GM18511 (cell line): Measurements from ENCODE around the gene CIZ1.
A peak's percentile ranks its signal among the peaks of the same experiment; 100 is the strongest.
"Not testable (repeated sequence)": the region's sequence is repeated elsewhere in the genome, so short reads cannot be mapped to it uniquely, and the experiment has no call there.

Experiments used
- ATAC-seq: cut with Tn5 transposase; IDR thresholded peaks from one replicate; pipeline ENCODE4 v1.9.1; 2021; ENCODE audit warnings: mild to moderate bottlenecking, moderate library complexity; ENCODE audit not compliant: unreplicated experiment

CIZ1 gene, protein sequence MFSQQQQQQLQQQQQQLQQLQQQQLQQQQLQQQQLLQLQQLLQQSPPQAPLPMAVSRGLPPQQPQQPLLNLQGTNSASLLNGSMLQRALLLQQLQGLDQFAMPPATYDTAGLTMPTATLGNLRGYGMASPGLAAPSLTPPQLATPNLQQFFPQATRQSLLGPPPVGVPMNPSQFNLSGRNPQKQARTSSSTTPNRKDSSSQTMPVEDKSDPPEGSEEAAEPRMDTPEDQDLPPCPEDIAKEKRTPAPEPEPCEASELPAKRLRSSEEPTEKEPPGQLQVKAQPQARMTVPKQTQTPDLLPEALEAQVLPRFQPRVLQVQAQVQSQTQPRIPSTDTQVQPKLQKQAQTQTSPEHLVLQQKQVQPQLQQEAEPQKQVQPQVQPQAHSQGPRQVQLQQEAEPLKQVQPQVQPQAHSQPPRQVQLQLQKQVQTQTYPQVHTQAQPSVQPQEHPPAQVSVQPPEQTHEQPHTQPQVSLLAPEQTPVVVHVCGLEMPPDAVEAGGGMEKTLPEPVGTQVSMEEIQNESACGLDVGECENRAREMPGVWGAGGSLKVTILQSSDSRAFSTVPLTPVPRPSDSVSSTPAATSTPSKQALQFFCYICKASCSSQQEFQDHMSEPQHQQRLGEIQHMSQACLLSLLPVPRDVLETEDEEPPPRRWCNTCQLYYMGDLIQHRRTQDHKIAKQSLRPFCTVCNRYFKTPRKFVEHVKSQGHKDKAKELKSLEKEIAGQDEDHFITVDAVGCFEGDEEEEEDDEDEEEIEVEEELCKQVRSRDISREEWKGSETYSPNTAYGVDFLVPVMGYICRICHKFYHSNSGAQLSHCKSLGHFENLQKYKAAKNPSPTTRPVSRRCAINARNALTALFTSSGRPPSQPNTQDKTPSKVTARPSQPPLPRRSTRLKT

DNA sequence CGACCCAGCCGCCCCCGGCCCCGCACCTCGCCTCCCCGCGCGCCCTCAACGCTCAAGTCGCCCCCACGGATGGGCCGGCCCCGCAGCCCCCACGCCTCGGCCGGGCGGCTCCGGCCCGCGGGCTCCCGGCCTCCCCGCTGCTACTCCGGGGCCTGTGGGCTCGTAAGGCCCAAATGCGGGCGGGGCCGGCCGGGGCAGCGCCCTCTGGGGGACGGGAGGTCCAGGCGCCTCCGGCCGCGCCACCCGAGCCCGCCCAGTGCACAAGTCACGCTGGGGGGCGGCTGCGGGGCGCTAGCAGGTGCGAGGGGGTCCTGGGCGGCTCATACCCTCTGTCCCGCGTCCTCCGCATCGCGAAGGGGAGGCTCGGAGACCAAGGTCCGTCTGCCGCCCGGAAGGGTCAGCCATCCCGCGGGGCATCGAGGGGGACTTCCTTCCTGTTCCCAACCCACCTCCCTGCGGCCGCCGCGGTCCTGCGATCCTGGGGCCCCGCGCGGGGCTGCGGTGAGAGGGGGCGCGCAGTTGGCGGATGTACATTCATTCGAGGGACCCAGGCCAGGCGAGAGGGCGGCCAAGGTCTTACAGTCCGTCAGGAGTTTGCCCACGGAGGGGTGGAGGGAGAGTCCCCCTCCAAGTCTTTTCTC is at the start of gene CIZ1:
Gene CIZ1, minus strand, starts transcription at position 167 of the 641 bp plus-strand sequence. CDS start 715 bp downstream, outside the sequence.
- peak; percentile 87 for ATAC-seq

DNA sequence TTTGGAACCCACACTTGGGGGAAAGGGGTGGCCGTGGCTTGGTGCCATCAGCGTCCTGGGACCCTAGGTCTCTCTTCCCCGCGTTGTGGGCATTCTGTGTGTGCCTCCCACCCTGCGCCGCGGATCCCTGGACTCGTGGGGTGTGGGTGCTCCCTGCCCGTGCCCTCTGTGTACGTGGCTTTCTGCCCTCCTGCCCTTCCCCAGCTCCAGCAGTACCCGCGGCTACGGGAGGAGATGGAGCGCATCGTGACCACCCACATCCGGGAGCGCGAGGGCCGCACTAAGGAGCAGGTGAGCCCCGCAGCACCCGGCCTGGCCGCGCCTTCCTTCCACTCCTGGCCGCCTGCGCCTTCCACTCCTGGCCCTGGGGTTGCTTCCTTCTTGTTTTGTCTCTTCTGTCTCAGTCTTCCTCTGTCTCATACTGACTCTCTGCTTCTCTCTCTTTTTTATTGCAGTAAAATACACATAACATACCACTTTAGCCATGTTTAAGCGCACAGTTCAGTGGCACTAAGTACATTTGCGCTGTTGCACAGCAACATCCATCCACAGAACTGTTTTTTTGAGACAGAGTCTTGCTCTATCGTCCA is 42.5 kb upstream of the CIZ1 start:
- ATAC-seq: no peak

DNA sequence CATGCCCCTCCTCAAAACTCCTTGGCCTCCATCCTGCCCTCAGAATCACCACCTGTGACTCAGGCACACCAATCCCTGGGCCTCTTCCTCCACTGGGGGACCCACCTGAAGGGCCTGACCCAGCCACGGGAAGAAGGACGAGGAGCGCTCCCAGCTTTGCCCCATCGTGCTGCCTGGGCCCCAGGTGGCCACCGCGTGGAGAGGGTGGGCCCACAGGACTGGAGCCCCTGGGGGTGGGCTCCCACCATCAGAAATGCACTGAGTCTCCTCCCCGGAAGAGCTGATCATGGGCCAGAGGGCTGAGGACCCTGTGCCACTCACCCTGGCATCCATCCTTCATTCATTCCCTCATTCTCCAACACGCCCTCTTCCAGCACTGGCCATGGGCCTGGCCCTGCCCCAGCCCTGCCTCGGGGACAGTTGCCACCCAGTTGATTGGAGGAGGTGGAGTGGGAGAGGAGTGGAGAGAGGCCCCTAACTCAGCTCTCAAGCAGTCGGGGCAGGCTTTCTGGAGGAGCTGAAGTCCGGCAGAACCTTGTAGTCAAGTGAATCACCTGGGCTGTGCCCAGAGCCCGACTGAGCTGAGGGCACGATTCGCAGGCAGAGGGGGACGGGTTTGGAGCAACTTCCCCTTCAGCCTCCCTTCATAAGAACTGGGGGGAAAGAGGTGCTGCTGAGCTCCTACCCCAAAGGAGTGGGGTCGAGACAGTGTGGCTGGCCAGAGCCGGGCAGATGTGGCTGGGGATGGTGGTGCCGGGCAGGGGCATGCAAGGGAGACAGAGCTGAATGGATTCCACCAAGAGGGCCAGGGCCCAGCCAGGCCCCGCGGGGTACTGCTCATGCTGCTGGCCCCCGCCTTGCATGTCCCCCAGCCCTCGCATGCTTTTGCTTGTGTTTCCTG is 41.4 kb upstream of the CIZ1 start:
- ATAC-seq: no peak

DNA sequence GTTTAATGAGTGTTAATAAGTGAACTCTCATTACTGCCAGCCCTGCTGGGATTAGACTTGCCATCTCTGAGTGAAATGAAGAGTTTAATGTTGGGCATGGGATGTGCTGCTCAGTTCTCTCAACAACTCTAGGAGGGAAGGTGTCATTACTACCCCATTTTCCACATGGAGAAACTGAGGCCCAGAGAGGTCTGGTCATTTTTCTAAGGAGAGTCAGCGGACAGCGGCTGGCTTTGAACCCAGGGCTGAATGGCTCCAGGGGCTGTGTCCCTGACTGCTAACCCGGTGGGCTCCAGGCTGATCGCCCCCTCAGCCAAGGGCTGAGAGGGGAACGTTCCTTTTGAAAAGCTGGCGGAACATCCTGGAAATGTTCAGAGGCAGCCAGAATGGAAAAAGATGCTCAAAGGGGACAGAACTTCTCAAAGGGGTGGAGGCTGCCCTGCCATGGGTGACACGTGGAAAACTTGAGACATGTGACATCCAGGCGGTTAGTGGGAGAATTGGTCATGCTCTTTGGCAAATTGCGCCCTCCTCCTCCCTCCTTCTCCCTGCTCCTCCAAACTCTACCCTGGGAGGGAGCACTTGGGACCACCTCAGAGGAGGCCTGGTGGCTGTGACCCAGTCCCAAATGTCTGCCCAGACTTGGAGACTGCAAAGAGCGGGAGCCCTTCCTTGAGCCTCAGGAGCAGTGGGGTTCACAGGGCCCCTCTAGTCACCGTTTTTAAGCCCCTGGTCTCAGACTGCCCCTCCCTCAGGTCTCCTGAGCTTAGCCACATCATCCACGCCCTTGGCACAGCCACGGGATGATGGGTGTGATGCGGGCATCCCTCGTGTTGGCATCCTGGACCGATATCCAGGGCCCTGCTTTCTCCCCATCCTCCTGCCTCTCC is 40.5 kb upstream of the CIZ1 start:
- no peak for ATAC-seq

- not testable (repeated sequence) for ATAC-seq
Measured at GRCh38 chr9:128230897-128231296, 39.5 kb upstream of the CIZ1 start.

DNA sequence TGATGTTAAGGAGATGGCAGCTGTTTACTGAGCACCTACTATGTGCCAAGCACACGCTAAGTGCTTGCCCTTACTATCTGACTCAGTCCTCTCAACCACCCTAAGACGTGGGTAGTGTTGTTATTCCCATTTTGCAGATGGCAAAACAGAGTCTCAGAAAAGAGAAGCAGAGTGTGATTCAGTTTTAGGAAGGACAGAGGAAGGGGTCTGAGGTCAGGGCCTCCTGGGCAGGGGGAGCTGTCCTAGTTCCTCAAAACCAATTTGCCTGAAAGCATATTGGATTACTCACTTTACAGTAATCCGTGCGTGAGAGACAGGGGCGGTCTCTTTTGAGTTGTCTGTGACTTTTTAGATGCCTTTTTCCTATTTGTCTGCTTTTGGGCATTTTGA is 35.0 kb upstream of the CIZ1 start:
- ATAC-seq: no peak

- no peak for ATAC-seq
Measured at GRCh38 chr9:128225770-128226411, 34.5 kb upstream of the CIZ1 start.

DNA sequence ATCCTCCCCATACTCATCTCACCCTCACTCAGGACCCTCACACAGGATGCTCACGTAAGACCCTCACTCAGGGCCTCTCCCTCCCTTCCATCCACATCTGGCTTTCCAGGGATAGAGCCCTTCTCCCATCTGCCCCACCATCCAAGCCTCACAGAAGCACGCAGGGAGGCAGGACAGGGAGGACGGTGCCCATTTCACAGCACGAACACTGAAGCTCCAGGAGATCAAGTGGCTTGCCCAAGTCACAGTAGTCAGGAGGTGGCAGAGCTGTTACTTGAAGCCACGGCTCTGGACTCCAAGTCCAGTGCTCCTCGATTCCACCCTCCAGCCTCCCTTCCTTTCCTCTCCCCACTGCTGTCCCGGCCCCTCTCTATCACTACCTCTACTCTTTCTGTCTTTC is 33.5 kb upstream of the CIZ1 start:
- ATAC-seq: no peak

GRCh38 chr9:128222880-128223670 is 31.7 kb upstream of the CIZ1 start:
- ATAC-seq: no peak

GRCh38 chr9:128222026-128222425 is 30.7 kb upstream of the CIZ1 start:
- ATAC-seq: no peak

DNA sequence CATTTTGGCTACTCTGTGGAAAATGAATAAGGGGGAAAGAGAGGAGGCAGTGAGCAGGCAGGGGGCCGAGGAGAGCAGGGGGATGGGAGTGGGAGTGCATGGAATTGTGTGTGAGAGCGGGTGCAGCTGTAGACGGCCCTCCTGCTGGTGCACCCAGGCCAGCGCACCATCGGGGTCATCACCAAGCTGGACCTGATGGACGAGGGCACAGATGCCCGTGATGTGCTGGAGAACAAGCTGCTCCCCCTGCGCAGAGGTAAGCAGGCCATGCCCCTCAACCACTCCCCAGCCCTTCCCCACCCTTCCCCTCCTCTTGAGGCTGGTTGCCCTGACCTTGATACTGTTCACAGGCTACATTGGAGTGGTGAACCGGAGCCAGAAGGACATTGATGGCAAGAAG is 28.5 kb upstream of the CIZ1 start:
- no peak for ATAC-seq

DNA sequence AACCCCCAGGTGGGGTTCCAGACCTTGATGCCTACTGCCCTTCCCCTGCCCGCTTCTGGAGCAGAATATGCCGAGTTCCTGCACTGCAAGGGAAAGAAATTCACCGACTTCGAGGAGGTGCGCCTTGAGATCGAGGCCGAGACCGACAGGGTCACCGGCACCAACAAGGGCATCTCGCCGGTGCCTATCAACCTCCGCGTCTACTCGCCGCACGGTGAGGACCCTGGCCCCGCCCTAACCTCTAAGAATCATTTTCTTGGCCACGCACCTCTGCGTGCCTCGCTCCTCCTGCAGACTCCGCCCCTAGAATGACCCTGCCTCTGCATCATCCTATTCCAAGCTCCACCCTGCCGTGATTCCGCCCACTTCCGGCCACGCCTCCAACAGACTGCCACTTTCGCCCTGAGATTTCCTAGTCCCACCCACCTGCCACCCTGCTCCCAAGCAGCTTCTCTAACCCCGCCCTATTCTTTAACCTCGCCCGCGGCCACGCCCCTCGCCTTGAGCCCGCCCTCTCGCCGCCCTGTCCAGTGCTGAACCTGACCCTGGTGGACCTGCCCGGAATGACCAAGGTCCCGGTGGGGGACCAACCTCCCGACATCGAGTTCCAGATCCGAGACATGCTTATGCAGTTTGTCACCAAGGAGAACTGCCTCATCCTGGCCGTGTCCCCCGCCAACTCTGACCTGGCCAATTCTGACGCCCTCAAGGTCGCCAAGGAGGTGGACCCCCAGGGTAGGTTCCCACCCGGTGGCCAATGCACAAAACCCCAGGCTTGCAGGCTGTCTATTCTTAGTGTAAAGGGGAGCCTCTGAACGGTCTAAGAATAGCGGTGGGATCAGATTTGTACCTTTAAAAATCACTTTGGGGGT is 27.4 kb upstream of the CIZ1 start:
- ATAC-seq: peak; percentile 87

GRCh38 chr9:128218172-128218517 is 26.8 kb upstream of the CIZ1 start:
- no peak for ATAC-seq

GRCh38 chr9:128216781-128217553 is 25.6 kb upstream of the CIZ1 start:
- ATAC-seq: no peak

DNA sequence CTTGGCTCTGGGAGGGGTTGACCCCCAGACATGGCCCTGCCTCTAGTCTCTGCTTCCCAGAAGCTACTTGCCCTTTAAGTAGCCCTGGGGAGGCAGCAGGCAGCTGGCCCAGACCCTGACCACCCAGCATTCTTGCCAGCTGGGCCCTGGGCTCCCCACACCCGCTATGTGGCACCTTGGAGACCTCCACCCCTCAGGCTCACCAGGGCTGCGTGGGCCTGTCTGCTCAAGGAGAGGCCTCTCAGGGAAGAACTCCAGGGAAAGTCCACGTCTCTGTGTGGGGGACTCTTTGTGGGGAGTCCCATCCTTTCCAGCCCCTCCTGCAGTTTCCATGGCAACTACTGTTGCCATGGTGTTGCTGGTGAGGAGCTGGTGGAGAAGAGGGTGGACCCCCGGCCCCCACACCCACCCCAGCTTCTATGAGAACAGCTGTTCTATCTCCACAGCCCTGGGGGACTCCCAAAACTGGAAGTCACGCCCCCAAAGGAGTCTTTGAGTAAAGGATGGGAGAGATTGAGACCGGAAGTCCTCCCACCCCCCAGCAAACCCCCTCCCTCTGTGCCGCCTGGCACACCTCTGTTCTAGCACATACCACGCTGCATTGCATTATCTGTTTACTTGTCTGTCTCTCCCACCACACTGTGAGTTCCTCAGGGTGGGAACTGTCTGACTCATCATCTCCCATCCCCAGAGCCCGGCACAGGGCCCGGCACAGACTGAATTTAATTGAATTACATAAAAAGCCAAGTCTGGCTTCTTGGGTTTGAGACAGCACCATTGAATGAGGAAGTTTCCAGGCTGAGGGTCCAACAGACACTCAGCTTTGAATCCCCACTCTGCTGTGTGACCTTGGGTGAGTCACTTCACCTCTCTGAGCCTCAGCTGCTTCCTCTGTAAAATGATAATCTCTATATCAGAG is 24.4 kb upstream of the CIZ1 start:
- no peak for ATAC-seq
